ENCODE measurements around the gene SORCS2. TPM values are rescaled to one million over a fixed set of nuclear protein-coding genes. Genes with fewer than 3 reads are reported as not detected.

The SORCS2 gene
- total and polyA plus RNA-seq, 2 of the 13 experiments (the other 11 are each of a cell fraction or from before 2014, with no cell fraction given) = 0.82 to 1.0 TPM

DNA sequence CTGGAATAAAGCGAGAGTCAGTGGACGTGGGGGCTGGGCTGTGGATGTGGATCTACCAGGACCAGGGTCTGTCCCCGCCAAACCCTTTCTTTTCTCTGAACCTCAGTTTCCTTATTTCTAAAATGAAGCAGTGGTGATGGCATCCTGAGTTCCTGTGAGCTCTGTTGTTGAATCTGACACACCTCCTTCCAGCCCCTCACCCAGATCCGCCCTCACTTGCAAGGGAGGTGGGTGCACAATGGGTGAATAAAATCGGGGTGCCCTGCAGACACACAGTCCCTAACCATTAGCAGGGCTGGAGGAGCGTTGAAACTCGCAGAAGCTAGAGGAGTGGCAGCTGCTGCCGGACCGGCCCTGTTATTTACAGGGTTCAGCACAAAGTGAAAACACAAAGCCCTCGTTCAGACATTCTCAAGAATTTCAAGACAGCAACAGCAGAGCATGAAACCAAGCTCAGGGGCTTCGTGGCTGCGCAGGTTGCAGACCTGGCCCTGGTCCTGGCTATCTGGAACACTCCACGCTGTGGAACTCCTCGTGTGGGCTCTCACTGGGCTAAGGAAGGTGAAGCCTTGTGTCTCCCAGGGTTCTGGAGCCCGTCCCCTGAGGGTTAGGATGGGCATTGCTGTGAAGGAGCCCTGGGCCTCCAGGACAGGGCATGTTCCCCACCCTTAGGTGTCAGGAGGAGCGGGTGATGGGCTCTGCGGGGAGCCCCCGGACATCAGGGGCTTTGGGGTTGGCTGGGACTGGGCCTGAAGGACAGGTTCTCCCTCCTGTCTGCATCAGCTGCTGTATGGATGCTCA is 199.5 kb downstream of the SORCS2 start (continued):
- TF ChIP-seq KLF12 (CRISPR knock-in tag; IDR thresholded peaks at IDR 0.05; ENCODE audit: borderline replicate concordance) (no peak), ZNF768 (CRISPR knock-in tag; IDR thresholded peaks at IDR 0.05) (no peak)
- TF ChIP-seq, protein P1, sequence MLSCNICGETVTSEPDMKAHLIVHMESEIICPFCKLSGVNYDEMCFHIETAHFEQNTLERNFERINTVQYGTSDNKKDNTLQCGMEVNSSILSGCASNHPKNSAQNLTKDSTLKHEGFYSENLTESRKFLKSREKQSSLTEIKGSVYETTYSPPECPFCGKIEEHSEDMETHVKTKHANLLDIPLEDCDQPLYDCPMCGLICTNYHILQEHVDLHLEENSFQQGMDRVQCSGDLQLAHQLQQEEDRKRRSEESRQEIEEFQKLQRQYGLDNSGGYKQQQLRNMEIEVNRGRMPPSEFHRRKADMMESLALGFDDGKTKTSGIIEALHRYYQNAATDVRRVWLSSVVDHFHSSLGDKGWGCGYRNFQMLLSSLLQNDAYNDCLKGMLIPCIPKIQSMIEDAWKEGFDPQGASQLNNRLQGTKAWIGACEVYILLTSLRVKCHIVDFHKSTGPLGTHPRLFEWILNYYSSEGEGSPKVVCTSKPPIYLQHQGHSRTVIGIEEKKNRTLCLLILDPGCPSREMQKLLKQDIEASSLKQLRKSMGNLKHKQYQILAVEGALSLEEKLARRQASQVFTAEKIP (CRISPR knock-in tag; IDR thresholded peaks at IDR 0.05; ENCODE audit: borderline replicate concordance) = no peak

- in situ Hi-C loops (cut with HindIII; ENCODE audit: extremely low pct_ligation_motif_present, low pct_unique_long_range_greater_than_20kb) (no loop called here), intact Hi-C loops (cut with micrococcal nuclease; ENCODE audit: unreplicated experiment) (no loop called here)
- ATAC-seq = peak; percentile 48
- no peak overlapping the region for H3K27ac ChIP-seq (ENCODE audit: extremely low read length, insufficient read depth, low read length)
- no peak for FAIRE-seq
- no peaks in the 10 kb centered on the region for H3K4me1 ChIP-seq (ENCODE audit: insufficient read depth, low read length)
- no peak overlapping the region for H3K4me2 ChIP-seq (ENCODE audit: low read depth, low read length)
- no peaks in the 10 kb centered on the region for H4K20me1 ChIP-seq (ENCODE audit: insufficient read depth, low read length)
- POLR2A ChIA-PET = no interaction called here
- H3K36me3 ChIP-seq (replicated peaks in 1 of 2; ENCODE audit: control insufficient read depth in 1 of 2, insufficient read depth in 2 of 2, low read length in 2 of 2) = no peaks in the 10 kb centered on the region
- no peaks in the 10 kb centered on the region for H3K9me3 ChIP-seq (ENCODE audit: low read length)
- H3K27me3 ChIP-seq (ENCODE audit: control insufficient read depth in 1 of 2, insufficient read depth in 2 of 2, low read length in 2 of 2) = peaks cover 2 to 70% of the 10 kb centered on the region in 2 experiments; a peak in 4 of 5 replicates
- H3K79me2 ChIP-seq (ENCODE audit: insufficient read depth, low read length) = no peaks in the 10 kb centered on the region
- no peak overlapping the region for H2AFZ ChIP-seq (ENCODE audit: low read length)
- no peak for DNase-seq (ENCODE audit: low spot score)
- H3K4me3 ChIP-seq (replicated peaks in 1 of 3; ENCODE audit: insufficient read depth in 1 of 3, low read depth in 2 of 3, low read length in 3 of 3) = no peak overlapping the region
- TF ChIP-seq CTCF (CRISPR knock-in tag; IDR thresholded peaks at IDR 0.05) (peak; percentile 31), RXRB (CRISPR knock-in tag; IDR thresholded peaks at IDR 0.05; ENCODE audit: borderline replicate concordance) (no peak), THAP8 (CRISPR knock-in tag; IDR thresholded peaks at IDR 0.05; ENCODE audit: borderline replicate concordance) (no peak), KLF9 (CRISPR knock-in tag; IDR thresholded peaks at IDR 0.05; ENCODE audit: low read depth) (no peak), CREB3 (CRISPR knock-in tag; IDR thresholded peaks at IDR 0.05) (no peak)
- 29% methylated on average over 13 of the region's 32 CpGs for WGBS (ENCODE audit: low lambda C conversion rate)
- H3K9ac ChIP-seq (ENCODE audit: insufficient read depth, low read depth, low read length) = no peak overlapping the region
- CTCF ChIA-PET (ENCODE audit: low intra/inter-chr PET ratio, low total read pairs) = no interaction called here
- no TSS peak for BruUV-seq (replicated peaks)
These were observed 200.4 kb downstream of the SORCS2 start for GRCh38 chr4:7392438-7393421.
